ENCODE measurements around the gene SPRR4. TPM values are rescaled to one million over a fixed set of nuclear protein-coding genes. Genes with fewer than 3 reads are reported as not detected.

SPRR4 gene
- total and polyA plus RNA-seq, 8 donors: not detected

GRCh38 chr1:152959273-152959672 lies 11.2 kb upstream of the SPRR4 start:
- H3K9me3 ChIP-seq: no peaks in the 10 kb centered on the region
- no peak overlapping the region for H3K4me3 ChIP-seq
- no peak overlapping the region for H3K27ac ChIP-seq
- ATAC-seq: no peak
- no peak for DNase-seq
- H3K36me3 ChIP-seq: no peaks in the 10 kb centered on the region
- H3K27me3 ChIP-seq: peaks cover 0 to 5% of the 10 kb centered on the region in 2 donors
- no peak for TF ChIP-seq CTCF (IDR thresholded peaks at IDR 0.05)
- intact Hi-C loops (cut with DNase I): no loop called here
- H3K4me1 ChIP-seq: no peaks in the 10 kb centered on the region

GRCh38 chr1:152959801-152960451 lies 10.5 kb upstream of the SPRR4 start:
- H3K4me3 ChIP-seq: no peak overlapping the region
- intact Hi-C loops (cut with DNase I): no loop called here
- DNase-seq (no peak), ATAC-seq (no peak)
- H3K27ac ChIP-seq: no peak overlapping the region
- no peaks in the 10 kb centered on the region for H3K36me3 ChIP-seq
- H3K9me3 ChIP-seq: no peaks in the 10 kb centered on the region
- H3K27me3 ChIP-seq: peaks cover 0 to 5% of the 10 kb centered on the region in 2 donors
- no peaks in the 10 kb centered on the region for H3K4me1 ChIP-seq
- TF ChIP-seq CTCF (IDR thresholded peaks at IDR 0.05): no peak

GRCh38 chr1:152960452-152961044 lies 9.9 kb upstream of the SPRR4 start:
- Histone ChIP-seq H3K9me3 (no peaks in the 10 kb centered on the region), H3K4me3 (no peak overlapping the region), H3K27me3 (peaks cover 0 to 5% of the 10 kb centered on the region in 2 donors), H3K27ac (no peak overlapping the region), H3K36me3 (no peaks in the 10 kb centered on the region), H3K4me1 (no peaks in the 10 kb centered on the region)
- intact Hi-C loops (cut with DNase I): no loop called here
- TF ChIP-seq CTCF (IDR thresholded peaks at IDR 0.05): no peak
- DNase-seq (no peak), ATAC-seq (no peak)

GRCh38 chr1:152961226-152961891 lies 9.1 kb upstream of the SPRR4 start:
- H3K9me3 ChIP-seq: no peaks in the 10 kb centered on the region
- ATAC-seq (no peak), DNase-seq (no peak)
- no peaks in the 10 kb centered on the region for H3K4me1 ChIP-seq
- intact Hi-C loops (cut with DNase I): no loop called here
- no peak for TF ChIP-seq CTCF (IDR thresholded peaks at IDR 0.05)
- H3K36me3 ChIP-seq: no peaks in the 10 kb centered on the region
- no peak overlapping the region for H3K27ac ChIP-seq
- no peak overlapping the region for H3K4me3 ChIP-seq
- H3K27me3 ChIP-seq: peaks cover 0 to 5% of the 10 kb centered on the region in 2 donors

GRCh38 chr1:152962876-152963415 lies 7.5 kb upstream of the SPRR4 start:
- ATAC-seq (no peak), DNase-seq (no peak)
- no peak for TF ChIP-seq CTCF (IDR thresholded peaks at IDR 0.05)
- H3K27me3 ChIP-seq: peaks cover 0 to 5% of the 10 kb centered on the region in 2 donors
- no peak overlapping the region for H3K4me3 ChIP-seq
- no peaks in the 10 kb centered on the region for H3K9me3 ChIP-seq
- H3K4me1 ChIP-seq: no peaks in the 10 kb centered on the region
- H3K36me3 ChIP-seq: no peaks in the 10 kb centered on the region
- intact Hi-C loops (cut with DNase I): no loop called here
- H3K27ac ChIP-seq: no peak overlapping the region
